HG02798 (cell line): ENCODE results near the gene NRARP.

Experiments used
- ATAC-seq: cut with Tn5 transposase; IDR thresholded peaks from one replicate; pipeline ENCODE4 v1.9.1; 2021; ENCODE audit warnings: mild to moderate bottlenecking; ENCODE audit not compliant: unreplicated experiment, poor library complexity

NRARP gene

DNA sequence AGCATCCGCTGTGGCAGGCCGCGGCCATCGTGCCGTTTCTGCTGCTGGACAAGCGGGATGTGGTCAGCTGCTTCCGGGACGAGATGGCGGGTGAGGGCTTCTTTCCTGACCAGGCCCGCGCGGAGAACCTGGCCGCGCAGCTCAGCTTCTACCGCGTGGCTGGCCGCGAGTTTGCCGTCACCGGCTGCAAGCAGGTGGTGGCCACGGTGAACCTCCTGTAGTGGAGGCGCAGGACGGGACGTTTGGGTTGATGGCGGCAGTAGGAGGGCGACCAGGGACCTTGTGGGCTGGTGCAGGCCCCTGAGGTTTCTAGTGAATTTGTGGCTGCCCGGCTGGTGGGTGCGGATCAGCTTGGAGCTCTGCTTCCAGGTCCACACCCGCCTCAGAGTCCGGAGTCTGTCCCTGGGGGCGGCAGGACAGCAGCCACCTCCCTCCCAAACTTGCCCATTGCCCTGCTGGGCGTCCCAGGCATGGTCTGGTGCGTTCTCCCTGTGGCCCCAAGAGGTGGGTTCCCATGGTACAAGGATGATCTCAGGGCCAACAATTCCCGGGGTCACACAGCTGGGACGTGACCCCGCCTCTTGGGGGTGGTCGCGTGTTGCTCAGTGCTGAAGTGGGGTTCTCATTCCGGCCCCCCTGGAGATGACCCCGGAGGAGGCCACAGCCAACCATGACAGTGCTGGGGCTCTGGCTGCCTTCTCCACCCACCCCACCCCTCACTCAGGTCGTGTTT lies 22.2 kb downstream of the NRARP start:
- no peak for ATAC-seq

DNA sequence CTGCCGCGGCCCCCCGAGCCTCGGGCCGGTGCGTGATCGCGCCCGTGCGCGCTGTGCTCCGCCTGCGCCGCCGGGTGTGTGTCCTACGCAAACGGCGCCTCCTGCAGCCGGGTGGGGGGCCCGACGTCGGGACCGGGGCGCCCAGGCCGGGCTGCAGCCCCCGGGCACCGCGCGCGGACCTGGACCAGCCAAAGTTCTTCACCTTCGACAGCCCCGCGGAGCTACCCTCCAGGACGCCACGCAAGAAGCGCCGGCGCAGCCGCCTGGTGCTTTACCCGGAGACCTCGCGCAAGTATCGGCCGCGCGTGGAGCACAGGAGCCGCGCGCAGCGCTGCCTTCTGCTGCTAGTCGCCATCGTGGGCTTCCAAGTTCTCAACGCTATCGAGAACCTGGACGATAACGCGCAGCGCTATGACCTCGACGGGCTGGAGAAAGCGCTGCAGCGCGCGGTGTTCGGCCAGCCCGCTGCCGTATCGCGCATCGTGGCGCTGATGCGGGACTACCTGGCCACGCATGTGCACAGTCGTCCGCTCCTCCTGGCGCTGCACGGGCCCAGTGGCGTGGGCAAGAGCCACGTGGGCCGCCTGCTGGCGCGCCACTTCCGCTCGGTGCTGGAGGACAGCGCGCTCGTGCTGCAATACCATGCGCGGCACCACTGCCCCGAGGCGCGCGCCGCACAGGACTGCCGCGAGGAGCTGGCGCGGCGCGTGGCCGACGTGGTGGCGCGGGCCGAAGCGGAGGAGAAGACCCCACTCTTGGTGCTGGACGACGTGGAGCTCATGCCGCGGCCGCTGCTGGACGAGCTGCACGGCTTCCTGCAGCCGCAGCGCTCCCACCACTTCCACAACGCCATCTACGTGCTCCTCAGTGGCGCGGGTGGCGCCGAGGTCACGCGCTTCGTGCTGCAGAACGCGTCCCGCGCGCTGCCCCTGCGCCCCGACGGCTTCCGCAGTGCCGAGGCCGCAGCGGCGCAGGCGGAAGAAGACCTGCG lies 23.1 kb downstream of the NRARP start:
- ATAC-seq: no peak

DNA sequence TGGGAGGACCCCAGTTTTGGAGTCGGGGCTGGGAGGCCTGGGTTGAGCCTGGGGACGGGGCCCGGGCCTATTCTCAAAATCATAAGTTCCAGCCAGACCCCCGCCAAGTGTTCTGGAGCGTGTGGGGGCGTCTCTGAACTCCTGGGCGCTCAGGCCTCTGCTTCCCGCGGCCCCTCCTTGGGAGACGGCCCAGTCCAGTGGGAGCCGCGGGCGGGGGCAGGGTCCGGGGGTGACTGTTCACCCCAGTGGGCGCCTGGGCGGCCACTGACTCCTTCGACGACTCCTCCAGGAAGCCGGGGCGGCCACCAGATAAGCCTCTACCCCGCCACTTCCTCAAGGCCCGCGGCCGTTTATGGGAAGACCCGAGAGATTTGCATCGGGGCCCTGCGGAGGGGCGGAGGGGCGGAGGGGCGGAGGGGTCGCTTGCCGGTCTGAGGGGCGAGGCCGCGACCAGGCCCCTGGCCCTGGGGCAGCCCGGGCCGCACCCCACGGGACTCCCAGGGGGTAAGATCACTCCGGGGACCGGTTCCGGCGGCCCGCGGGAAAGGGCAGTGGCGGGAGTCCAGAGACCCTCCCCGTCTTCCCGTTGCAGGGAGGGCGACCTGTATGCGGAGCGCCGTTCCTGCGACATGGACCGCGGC lies 23.9 kb downstream of the NRARP start:
- no peak for ATAC-seq

DNA sequence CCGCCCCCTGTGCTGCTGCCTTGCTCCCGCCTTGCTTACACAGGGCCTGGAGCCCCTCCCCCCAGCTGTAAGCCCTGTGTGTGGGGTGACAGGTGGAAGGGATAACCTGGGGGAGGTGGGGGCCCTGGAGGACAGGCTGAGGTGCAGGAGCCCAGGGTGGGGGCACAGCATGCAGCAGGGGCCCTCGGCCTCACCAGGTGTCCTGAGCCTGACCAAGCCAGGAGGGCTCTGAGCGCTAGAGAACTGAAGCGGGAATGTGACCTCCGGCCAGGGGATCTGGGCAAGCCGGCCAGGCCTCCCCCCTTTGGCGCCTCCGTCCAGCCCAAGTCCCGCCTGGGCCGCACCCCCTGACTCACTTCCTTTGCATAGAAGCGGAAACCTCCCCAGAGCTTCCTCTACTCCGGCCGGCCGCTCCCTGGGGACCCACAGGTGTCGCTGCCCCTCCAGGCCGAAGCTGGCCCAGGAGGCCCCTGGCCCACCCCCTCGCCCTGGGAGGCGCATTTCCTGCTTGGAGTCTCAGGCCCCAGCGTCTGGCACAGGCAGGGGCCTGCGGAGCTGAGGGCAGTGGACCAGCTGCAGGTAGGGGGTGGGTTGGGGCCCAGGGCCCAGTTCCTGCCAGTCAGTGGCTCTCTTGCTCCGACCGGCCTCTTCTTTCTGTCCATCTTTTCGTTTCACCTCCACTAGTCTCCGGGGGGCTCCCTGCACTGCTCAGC lies 24.6 kb downstream of the NRARP start, which contains the start of gene TOR4A:
TSS of gene TOR4A (plus strand) at position 398 of the 713 bp plus-strand sequence. CDS start 964 bp downstream, outside the sequence.
- ATAC-seq: peak; percentile 64

DNA sequence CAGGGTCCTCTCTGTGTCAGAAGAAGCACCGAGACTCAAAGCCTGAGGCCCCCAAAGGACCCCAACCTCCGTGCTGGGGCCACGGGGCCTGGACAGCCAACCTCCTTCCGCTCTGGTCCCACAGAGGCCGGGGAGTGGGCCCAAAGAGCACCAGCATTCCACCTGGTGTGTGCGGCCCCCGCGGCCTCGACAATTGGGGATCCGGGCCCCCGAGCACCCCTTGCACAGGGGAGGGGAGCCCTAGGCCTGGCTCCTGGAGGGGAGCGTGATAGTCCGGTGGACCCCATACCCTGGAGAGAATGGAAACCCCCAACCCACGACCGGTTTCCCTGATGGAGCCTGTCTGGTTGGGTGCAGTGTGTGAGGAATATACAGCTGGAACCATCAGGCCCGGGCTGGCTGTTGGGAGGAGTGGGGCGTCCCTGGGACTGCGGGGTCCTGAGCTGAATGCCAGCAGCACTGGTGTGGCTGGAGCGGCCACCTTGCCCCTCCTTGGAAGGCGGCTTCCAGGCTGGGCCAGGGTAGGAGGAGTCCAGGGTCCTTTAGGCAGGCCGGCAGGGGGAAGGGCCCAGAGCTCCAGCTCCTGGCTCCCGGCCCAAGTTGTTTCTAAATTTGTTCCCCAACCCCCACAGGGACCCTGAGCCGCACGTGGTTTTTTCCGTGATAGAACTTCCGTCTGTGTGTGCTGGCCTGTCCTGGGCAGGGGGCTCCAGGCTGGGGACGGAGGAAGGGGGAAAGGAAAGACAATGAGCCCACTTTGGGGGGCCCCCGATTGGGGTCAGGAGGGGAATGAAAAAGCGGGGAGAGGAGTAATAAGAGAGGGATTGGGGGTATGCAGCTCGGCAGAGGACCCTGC lies 25.4 kb downstream of the NRARP start:
- ATAC-seq: no peak

DNA sequence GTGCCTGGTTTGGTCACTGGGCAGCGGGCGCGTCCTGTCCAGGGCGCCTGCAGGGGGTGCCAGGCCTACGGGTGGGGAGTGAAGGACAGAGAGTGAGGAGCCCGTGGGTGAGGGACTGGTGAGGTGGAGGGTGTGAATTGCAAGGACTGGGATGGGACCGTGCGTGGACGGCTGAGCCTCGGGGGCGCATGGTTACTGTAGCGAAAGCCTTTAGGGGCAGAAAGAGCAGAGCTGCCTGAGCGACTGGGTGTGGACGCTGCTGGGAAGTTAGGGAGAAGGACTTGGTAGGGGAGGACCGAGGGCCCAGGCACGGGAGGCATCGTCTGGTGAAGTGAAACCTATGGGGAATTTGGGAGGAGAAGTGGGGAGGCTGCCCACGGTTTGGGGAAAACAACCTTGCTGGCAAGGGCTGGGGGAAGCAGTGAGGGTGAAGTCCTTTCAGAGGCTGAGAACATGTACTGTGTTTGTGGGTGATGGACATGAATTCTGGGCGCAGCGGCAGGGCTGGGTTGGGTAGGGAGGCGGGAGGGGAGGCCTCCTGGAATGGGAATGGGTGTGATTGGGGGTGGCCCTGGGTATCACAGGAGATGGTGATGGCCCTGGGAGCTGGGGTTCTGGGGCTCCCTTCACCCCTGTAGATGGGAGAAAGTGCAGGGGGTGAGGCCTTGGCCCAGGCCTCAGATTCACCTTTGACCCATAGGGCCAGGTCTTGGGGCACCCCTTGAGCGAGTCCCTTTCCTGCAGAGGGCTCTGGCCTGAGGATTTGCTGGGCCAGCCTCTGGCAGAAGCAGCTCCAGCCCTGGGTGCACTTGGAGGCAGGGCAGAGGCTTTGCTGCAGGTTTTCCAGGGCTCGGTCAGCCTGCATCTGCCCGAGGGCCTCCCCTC lies 26.2 kb downstream of the NRARP start:
- ATAC-seq: no peak

DNA sequence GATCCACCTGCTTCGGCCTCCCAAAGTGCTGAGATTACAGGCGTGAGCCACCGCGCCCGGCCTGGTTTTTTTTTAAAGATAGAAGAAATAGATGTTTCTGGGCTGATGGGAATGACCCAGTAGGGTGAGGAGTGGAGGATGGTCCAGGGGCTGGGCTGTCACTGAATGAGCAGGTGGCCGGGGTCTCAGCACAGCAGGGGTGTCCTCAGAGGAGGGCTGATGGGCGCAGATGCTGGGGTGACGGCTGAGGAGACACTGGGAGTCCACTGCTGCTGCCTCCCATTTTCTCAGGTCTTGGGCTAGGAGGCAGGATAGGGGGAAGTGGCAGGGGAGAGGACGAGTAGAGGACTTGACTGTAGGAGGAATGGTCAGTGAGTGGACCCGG lies 26.9 kb downstream of the NRARP start:
- no peak for ATAC-seq

DNA sequence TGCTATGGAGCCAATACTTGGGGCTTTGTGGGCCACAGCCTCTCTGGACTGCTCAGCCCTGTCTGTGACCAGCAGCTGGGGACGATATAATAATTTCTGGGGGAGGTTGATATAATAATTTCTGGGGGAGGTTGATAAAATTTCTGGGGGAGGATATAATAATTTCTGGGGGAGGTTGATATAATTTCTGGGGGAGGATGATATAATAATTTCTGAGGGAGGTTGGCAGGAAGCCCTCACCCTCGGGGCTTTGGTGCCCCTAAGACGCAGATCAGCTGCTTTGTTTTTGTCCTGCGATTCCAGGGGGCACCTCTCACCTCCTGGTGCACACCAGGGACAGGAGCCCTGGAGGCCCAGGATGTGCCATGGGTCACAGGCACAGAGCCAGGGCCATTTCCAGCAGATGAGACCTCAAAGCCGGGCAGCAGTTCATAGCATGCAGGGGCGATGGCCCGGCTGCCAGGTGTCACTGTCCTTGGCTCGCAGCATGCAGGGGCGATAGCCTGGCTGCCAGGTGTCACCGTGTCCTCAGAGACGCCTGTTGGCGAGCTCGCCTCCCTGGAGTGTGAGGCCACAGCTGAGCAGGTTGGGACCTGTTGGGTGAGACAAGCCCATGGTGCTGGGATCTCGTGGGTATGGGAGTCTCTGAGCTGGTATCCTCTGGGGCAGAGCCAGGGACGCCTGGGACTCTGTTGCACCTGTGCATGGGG lies 28.3 kb downstream of the NRARP start:
- ATAC-seq: no peak

DNA sequence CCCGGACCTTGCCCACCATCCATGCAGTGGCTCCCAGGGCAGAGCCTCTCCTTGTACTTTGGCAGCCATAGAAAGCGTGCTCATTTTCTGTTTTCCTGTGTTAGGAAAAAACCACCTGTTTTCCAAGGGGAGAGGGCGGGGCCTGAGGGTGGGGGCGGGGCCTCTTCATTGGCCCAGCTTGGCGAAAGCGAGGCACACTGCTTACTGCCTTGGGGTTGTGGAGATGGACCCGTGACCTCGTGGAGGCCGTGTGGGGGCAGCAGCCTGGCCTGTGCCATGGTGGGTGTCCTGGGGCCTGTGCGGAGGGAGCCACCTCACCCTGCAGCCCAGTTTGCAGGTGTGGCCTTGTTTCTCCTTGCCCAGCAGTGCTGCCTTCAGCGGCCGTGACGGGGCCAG lies 29.0 kb downstream of the NRARP start:
- ATAC-seq: no peak

DNA sequence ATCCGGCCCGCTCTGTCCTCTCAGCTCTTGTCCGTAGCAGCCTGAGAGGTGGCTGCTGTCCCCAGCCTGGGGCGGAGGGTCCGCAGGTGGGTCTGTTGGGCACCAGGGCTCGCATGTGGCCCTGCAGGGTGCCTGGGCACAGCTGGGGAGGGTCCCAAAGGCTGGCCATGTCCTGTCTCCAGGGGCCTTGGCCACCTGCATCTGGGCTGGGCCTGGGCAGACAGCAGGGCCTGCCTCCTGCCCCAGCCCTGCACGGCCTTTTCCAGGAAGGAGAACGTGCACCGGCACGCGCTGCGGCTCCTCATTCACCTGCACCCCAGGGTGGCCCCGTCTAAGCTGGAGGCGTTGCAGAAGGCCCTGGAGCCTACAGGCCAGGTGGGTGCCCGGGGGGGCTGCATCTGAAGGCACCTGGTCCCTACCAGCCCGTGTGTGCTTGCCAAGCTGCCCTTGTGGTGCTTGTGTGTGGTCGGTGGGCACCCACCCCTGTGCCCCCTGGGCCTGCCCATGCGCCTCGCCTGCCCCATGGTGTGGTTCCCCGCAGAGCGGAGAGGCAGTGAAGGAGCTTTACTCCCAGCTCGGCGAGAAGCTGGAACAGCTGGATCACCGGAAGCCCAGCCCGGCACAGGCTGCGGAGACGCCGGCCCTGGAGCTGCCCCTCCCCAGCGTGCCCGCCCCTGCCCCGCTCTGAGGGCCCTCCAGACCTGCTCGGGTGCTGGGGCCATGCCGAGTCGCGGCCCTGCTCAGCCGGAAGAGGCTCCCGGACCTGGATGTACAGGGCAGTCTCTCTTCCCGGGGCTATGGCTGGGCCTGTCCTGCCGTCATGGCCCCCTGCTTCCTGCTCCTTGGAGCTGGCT lies 29.6 kb downstream of the NRARP start:
- no peak for ATAC-seq

DNA sequence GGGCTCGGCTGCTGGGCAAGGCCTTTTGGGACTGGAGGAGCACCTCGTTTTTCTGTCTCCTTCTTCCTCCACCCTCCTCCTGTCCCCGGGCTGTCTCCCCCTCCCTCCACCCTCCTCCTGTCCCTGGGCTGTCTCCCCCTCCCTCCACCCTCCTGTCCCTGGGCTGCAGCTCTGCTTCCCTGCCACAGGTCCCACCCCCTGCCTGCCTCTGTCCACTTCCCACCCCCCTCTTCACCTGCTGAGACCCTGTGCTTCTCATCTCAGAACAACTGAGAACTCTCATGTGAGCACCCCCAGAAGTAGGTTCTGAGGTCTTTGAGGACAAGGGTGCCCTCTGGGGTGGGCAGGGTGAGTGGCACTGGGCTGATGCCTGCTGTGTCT lies 30.4 kb downstream of the NRARP start:
- ATAC-seq: no peak

DNA sequence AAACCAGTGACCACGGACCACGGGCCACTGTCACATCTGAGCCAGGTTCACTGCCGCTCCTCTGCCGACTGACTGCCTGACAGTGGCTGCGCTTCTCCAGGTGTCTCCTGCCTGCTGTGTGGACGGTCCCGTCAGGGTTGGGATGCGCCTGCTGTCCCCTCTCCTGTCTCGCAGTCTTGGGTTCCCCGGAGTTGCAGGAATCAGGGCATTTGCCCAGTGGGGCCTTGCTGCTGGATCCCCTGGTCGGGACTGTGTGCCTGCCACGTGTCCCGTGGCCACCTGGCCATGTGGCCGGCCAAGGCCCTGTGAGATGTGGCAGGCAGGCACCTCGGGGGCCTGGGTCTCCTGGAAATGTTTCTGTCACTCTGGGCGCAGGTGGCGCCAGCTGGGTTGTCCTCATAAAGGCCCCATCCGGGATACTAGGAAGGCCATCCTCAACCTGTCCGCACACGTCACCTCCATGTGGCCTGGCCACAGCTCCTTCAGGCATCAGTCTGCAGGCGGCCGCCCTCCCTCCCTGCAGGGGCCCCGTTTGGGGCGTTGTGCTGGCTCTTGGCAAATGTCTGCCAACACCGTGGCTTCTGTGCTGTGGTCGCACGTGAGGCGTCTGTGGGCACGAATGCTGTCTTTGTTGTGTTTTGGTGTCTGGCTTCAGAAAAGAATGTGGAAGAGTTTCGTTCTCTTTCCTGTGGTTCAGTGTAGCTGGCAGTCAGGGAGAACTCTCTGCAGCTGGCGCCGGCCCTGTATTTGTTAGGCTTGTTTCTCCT lies 31.0 kb downstream of the NRARP start:
- ATAC-seq: no peak

DNA sequence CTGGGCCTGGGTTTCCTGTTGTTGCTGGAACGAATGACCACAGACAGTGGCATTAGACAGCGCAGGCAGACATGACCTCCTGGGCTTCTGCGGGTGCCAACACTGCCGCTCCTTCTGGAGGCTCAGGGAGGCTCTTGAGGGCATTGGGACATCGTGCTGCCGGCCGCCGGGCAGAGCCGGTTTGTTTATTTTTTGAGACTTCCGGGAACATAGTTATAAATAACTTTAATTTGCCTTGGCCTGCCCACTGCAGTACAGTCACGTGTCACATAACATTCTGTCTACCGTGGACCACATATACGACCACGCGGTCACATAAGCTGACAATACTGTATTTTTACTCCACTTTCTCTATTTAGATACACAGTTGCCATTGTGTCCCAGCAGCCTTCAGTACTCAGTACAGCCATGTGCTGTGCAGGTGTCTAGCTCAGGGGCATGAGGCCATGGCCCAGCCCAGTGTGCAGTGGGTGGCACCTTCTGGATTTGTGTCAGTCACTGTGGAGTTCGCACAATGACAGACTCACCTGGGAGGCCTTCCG lies 32.8 kb downstream of the NRARP start:
- peak; percentile 38 for ATAC-seq

DNA sequence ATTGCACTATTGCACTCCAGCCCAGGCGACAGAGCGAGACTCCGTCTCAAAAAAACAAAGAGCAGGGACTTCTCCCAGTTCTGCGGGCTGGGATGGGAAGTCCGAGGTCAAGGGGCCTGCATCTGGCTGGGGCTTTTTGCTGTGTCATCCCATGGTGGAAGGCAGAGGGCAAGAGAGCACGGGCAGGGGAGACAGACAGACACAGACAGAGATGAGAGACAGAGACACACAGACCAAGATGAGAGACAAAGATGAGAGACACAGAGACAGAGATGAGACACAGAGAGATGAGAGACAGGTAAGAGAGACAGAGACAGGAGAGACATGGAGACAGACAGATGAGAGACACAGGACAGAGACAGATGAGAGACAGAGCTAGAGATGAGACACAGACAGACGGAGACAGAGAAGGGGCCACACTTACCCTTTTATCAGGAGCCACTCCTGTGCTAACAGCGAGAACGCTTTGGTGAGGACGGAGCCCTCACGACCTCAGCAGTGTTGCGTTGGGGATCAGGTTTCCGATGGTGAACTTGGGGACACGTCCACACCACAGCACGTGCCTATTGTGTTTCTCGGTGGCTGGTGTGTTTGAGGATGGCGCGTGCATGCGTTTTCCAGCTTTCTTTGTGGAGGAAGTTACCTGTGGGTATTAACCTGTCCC lies 33.4 kb downstream of the NRARP start:
- ATAC-seq: no peak

DNA sequence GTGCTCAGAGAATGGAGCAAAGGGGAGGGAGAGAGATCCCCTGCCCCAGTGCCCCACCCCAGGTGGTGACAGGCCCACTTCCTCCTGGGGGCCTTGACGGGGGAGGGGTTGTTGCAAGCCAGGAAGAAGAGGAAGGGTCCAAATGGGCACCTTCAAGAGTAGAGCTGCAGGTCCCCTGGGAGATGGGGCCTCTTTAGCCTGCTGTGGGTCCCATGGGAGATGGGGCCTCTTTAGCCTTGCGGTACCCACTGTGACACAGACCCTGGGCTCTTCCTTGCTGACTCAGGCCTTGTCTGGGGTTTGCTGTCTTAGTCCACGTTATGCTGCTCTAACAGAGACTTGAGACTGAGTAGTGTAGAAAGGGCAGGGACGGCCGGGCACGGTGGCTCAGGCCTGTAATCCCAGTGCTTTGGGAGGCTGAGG lies 34.1 kb downstream of the NRARP start:
- peak; percentile 44 for ATAC-seq
